ENCODE measurements around the gene AFG3L2. TPM values are rescaled to one million over a fixed set of nuclear protein-coding genes. Genes with fewer than 3 reads are reported as not detected.

Gene AFG3L2
- total and polyA plus RNA-seq, 2 of the 8 experiments (the other 6 are each of a cell fraction or from before 2014, with no cell fraction given) = 29.7 to 84.8 TPM

GRCh38 chr18:12399231-12399630 lies 22.2 kb upstream of the AFG3L2 start (continued):
- TF ChIP-seq, protein P1, sequence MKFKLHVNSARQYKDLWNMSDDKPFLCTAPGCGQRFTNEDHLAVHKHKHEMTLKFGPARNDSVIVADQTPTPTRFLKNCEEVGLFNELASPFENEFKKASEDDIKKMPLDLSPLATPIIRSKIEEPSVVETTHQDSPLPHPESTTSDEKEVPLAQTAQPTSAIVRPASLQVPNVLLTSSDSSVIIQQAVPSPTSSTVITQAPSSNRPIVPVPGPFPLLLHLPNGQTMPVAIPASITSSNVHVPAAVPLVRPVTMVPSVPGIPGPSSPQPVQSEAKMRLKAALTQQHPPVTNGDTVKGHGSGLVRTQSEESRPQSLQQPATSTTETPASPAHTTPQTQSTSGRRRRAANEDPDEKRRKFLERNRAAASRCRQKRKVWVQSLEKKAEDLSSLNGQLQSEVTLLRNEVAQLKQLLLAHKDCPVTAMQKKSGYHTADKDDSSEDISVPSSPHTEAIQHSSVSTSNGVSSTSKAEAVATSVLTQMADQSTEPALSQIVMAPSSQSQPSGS (IDR thresholded peaks at IDR 0.05; ENCODE audit: low read length) = no peak
- TF ChIP-seq SP1 (IDR thresholded peaks at IDR 0.05; ENCODE audit: low read depth, low read length) = no peak

All from H1 (cell line).